Measurements from ENCODE around the gene NPY4R2. TPM values are rescaled to one million over a fixed set of nuclear protein-coding genes. Genes with fewer than 3 reads are reported as not detected.
"Not testable (repeated sequence)": the region's sequence is repeated elsewhere in the genome, so short reads cannot be mapped to it uniquely, and the experiment has no call there.

NPY4R2 gene
- total RNA-seq, 2 donors from 2014 or later = 5.6 to 8.9 TPM

DNA sequence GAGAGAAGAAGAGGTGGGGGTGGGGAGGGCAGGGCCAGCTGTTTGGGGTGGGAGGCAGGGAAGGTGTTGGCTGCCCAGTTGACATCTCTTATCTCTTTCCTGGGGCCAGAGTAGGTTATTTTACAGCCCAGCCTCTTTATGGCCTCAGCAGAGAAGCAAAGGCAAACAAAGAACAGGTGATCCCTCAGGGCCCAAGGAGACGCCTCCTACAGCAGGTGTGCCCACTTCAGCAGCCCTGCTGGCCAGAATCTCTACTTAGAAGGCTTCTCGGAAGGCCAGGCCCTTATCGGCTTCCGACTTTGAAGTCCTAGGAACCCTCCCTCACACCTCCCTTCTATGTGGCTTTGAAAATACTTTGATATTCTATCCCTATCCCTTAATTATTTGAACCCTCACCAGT is 8.0 kb upstream of the NPY4R2 start:
- intact Hi-C loops (cut with DNase I) = not testable (repeated sequence)

GRCh38 chr10:47914052-47914451 is 4.4 kb upstream of the NPY4R2 start:
- WGBS = no CpG with 5 or more reads among the region's 2 CpGs
- DNase-seq (ENCODE audit: low spot score); H3K27ac ChIP-seq; H3K4me1 ChIP-seq (replicated peaks); H3K27me3 ChIP-seq (replicated peaks; ENCODE audit: insufficient read depth); H3K9me3 ChIP-seq; intact Hi-C loops (cut with DNase I); H3K36me3 ChIP-seq; H3K4me3 ChIP-seq: not testable (repeated sequence)

More for the DNA sequence above, 8.0 kb upstream of the NPY4R2 start:
- 66% methylated on average over 4 of the region's 4 CpGs for WGBS
- H3K27ac ChIP-seq; H3K4me1 ChIP-seq (replicated peaks); H3K4me3 ChIP-seq; DNase-seq (ENCODE audit: low spot score); H3K27me3 ChIP-seq (replicated peaks; ENCODE audit: insufficient read depth); H3K9me3 ChIP-seq; H3K36me3 ChIP-seq: not testable (repeated sequence)

GRCh38 chr10:47915849-47916548 is 2.5 kb upstream of the NPY4R2 start:
- H3K27me3 ChIP-seq (replicated peaks; ENCODE audit: insufficient read depth); intact Hi-C loops (cut with DNase I); H3K4me1 ChIP-seq (replicated peaks); H3K9me3 ChIP-seq; DNase-seq (ENCODE audit: low spot score); H3K4me3 ChIP-seq; H3K36me3 ChIP-seq; H3K27ac ChIP-seq: not testable (repeated sequence)
- WGBS = no CpG with 5 or more reads among the region's 4 CpGs
- peak in 1 of 4 experiments; percentile 21 for TF ChIP-seq CTCF (IDR thresholded peaks at IDR 0.05)

DNA sequence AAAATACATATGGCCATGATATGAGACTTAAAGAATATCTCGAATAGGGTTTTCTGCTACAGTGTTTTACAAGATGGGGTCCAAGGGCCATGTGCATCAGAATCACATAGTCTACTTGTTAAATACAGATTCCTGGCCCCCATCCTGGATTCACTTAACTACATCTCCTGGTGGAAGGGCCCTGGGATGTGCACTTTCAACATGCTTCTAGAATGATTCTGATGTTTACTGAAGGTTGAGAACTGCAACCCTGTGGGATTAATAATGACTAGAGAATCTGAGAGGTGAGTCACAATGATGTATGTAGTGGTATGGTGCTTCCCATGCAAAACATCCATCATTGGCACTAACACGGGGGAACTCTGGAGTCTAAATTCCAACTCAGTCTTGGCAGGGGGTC is 2.1 kb downstream of the NPY4R2 start:
- DNase-seq (ENCODE audit: low spot score); H3K27me3 ChIP-seq (replicated peaks; ENCODE audit: insufficient read depth); H3K27ac ChIP-seq; H3K4me1 ChIP-seq (replicated peaks); H3K4me3 ChIP-seq; H3K36me3 ChIP-seq; intact Hi-C loops (cut with DNase I); H3K9me3 ChIP-seq: not testable (repeated sequence)
- WGBS = 83% methylated on average over 1 of the region's 2 CpGs

DNA sequence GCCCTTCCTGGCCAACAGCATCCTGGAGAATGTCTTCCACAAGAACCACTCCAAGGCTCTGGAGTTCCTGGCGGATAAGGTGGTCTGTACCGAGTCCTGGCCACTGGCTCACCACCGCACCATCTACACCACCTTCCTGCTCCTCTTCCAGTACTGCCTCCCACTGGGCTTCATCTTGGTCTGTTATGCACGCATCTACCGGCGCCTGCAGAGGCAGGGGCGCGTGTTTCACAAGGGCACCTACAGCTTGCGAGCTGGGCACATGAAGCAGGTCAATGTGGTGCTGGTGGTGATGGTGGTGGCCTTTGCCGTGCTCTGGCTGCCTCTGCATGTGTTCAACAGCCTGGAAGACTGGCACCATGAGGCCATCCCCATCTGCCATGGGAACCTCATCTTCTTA is 4.0 kb downstream of the NPY4R2 start:
- intact Hi-C loops (cut with DNase I); H3K27ac ChIP-seq; H3K4me3 ChIP-seq; H3K4me1 ChIP-seq (replicated peaks); DNase-seq (ENCODE audit: low spot score); H3K9me3 ChIP-seq; H3K36me3 ChIP-seq; H3K27me3 ChIP-seq (replicated peaks; ENCODE audit: insufficient read depth): not testable (repeated sequence)
- WGBS = 100% methylated on average over 7 of the region's 10 CpGs

GRCh38 chr10:47924628-47925027 is 6.2 kb downstream of the NPY4R2 start:
- intact Hi-C loops (cut with DNase I); H3K9me3 ChIP-seq; DNase-seq (ENCODE audit: low spot score); H3K4me1 ChIP-seq (replicated peaks); H3K36me3 ChIP-seq; H3K4me3 ChIP-seq; H3K27ac ChIP-seq; H3K27me3 ChIP-seq (replicated peaks; ENCODE audit: insufficient read depth): not testable (repeated sequence)
- 88% methylated on average over 3 of the region's 5 CpGs for WGBS

DNA sequence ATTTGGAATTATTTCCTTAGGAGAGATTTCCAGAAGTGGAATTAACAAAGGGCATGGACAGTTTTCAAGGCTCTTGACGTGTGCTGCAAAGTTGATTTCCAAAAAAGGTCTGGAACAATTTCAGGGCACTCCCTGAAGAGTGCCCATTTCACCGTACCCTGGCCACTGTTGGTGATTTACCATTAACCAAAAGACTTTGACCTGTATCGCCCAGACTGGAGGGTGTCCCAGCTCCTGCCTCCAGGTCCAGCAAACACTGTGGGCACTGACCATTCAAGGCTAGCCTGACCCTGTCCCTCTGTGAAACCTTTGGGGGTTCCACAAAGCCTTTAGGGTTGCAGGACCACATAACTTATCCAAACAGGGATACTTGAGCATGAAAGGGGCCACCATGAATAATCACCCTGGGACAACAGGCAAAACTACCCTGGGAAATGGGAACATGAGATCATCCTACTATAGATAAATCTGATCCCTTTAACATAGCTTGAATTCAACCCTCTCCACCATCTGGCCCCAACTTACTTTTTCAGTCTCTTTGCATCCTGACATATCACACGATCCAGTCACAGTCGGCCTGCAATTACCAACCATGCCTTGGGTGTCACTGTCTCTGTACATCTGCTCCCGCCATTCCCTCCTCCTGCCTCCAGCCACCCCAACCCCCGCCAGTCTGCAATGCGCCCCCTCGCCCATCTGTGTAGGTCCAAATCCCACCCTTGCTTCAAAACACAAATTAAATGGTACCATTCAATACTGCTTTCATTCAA is 8.9 kb downstream of the NPY4R2 start:
- H3K4me3 ChIP-seq; DNase-seq (ENCODE audit: low spot score); H3K27ac ChIP-seq; H3K4me1 ChIP-seq (replicated peaks); H3K36me3 ChIP-seq; H3K9me3 ChIP-seq; H3K27me3 ChIP-seq (replicated peaks; ENCODE audit: insufficient read depth); intact Hi-C loops (cut with DNase I): not testable (repeated sequence)
- no CpG with 5 or more reads among the region's 9 CpGs for WGBS

GRCh38 chr10:47928225-47928624 is 9.8 kb downstream of the NPY4R2 start:
- WGBS = no CpG with 5 or more reads among the region's 2 CpGs
- H3K27me3 ChIP-seq (replicated peaks; ENCODE audit: insufficient read depth); H3K4me3 ChIP-seq; H3K9me3 ChIP-seq; intact Hi-C loops (cut with DNase I); DNase-seq (ENCODE audit: low spot score); H3K4me1 ChIP-seq (replicated peaks); H3K27ac ChIP-seq; H3K36me3 ChIP-seq: not testable (repeated sequence)

- H3K4me3 ChIP-seq; intact Hi-C loops (cut with DNase I): not testable (repeated sequence)
- WGBS = no CpG with 5 or more reads among the region's 1 CpG
These were observed 14.4 kb downstream of the NPY4R2 start for GRCh38 chr10:47932824-47933223.

GRCh38 chr10:47933462-47933861 is 15.0 kb downstream of the NPY4R2 start:
- H3K4me3 ChIP-seq; H3K9me3 ChIP-seq; H3K36me3 ChIP-seq; H3K27me3 ChIP-seq (replicated peaks; ENCODE audit: insufficient read depth); DNase-seq (ENCODE audit: low spot score); H3K27ac ChIP-seq; intact Hi-C loops (cut with DNase I); H3K4me1 ChIP-seq (replicated peaks): not testable (repeated sequence)
- WGBS = no CpG with 5 or more reads among the region's 6 CpGs

More at GRCh38 chr10:47932824-47933223, 14.4 kb downstream of the NPY4R2 start:
- H3K27me3 ChIP-seq (replicated peaks; ENCODE audit: insufficient read depth); H3K9me3 ChIP-seq; H3K4me1 ChIP-seq (replicated peaks); H3K36me3 ChIP-seq; H3K27ac ChIP-seq; DNase-seq (ENCODE audit: low spot score): not testable (repeated sequence)

DNA sequence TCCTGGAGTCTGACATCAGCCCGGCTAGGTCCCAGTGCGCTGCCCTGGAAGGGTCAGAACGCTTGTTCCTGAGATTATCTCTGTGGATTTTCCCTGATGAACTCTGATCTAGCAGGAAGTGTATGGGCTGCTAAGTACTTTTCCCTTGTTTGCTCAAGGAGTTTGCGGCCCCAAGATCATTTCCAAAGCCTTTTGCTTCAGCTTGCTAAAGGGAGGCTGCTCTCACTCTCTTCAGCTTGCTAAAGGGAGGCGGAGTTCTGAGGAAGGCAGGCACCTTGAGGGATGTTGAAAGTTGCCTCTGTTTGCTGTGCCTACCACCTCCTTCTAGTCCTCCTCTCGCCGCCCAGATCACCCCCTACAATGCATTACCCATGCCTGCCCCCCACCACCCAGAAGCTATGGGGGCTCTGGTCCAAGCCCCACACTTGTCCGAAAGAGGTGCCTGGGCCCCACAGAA is 18.3 kb downstream of the NPY4R2 start:
- intact Hi-C loops (cut with DNase I); H3K27me3 ChIP-seq (replicated peaks; ENCODE audit: insufficient read depth); H3K4me1 ChIP-seq (replicated peaks); DNase-seq (ENCODE audit: low spot score); H3K9me3 ChIP-seq; H3K4me3 ChIP-seq; H3K36me3 ChIP-seq: not testable (repeated sequence)
- 68% methylated on average over 8 of the region's 8 CpGs for WGBS
- H3K27ac ChIP-seq = peak overlapping the region; percentile 27 to 42

All from prostate gland (tissue), 2 donors.